Liver (tissue), 3 donors: ENCODE data around the gene ENOX2.

Source experiments
- ATF3 ChIP-seq: IDR thresholded peaks from 2 replicates; pipeline ENCODE4 v1.6.1; 2016; ENCODE audit warnings: antibody characterized with exemption
- HNF4A ChIP-seq, 2 donors: conservative IDR thresholded peaks; 2 replicates each; pipeline ENCODE4 v1.6.1; 2016; ENCODE audit warnings: antibody characterized with exemption in 2 of 2, mild to moderate bottlenecking in 2 of 2
- JUND ChIP-seq, 2 donors: IDR thresholded peaks; 2 replicates each; pipeline ENCODE4 v1.6.1; 2016; ENCODE audit warnings: antibody characterized with exemption in 2 of 2
- RAD21 ChIP-seq, 2 donors: IDR thresholded peaks; 2 replicates each; pipeline ENCODE4 v1.6.1; 2016; ENCODE audit warnings: antibody characterized with exemption in 2 of 2, mild to moderate bottlenecking in 2 of 2
- REST ChIP-seq: IDR thresholded peaks from 2 replicates; pipeline ENCODE4 v1.6.1; 2016; ENCODE audit warnings: antibody characterized with exemption, mild to moderate bottlenecking
- SP1 ChIP-seq: IDR thresholded peaks from 2 replicates; pipeline ENCODE4 v1.6.1; 2018; ENCODE audit warnings: antibody characterized with exemption, mild to moderate bottlenecking
- TAF1 ChIP-seq: conservative IDR thresholded peaks from 2 replicates; pipeline ENCODE4 v1.6.1; 2016; ENCODE audit warnings: antibody characterized with exemption, mild to moderate bottlenecking
- TF ChIP-seq, protein P1 (sequence below): fragments of 150-350 bp; IDR thresholded peaks from 2 replicates; pipeline ENCODE4 v1.5.1; 2017; ENCODE audit warnings: improper control_type of control experiment, low read depth, low read length; ENCODE audit not compliant: missing input control
- donor health status: healthy.
- donor health status: healthy.

- TF ChIP-seq, protein P1, sequence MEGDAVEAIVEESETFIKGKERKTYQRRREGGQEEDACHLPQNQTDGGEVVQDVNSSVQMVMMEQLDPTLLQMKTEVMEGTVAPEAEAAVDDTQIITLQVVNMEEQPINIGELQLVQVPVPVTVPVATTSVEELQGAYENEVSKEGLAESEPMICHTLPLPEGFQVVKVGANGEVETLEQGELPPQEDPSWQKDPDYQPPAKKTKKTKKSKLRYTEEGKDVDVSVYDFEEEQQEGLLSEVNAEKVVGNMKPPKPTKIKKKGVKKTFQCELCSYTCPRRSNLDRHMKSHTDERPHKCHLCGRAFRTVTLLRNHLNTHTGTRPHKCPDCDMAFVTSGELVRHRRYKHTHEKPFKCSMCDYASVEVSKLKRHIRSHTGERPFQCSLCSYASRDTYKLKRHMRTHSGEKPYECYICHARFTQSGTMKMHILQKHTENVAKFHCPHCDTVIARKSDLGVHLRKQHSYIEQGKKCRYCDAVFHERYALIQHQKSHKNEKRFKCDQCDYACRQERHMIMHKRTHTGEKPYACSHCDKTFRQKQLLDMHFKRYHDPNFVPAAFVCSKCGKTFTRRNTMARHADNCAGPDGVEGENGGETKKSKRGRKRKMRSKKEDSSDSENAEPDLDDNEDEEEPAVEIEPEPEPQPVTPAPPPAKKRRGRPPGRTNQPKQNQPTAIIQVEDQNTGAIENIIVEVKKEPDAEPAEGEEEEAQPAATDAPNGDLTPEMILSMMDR = no peak
- no peak for TF ChIP-seq JUND (IDR thresholded peaks at IDR 0.05)
- TF ChIP-seq RAD21 (IDR thresholded peaks at IDR 0.05) = no peak
- TF ChIP-seq SP1 = no peak
- TF ChIP-seq REST = no peak
- TF ChIP-seq ATF3 = no peak
- TF ChIP-seq TAF1 = no peak
- no peak for TF ChIP-seq HNF4A (conservative IDR thresholded peaks at IDR 0.05)
These were observed 309.1 kb downstream of the ENOX2 start for GRCh38 chrX:130593911-130594310.
